Omental fat pad (tissue), 4 donors: ENCODE measurements around the gene CAMK2B. TPM values are rescaled to one million over a fixed set of nuclear protein-coding genes. Genes with fewer than 3 reads are reported as not detected.

ENCODE experiments used
- ATAC-seq: fragments of 150-250 bp; one replicate; pipeline ENCODE4 v1.9.1; 2016; ENCODE audit warnings: mild to moderate bottlenecking, moderate library complexity; ENCODE audit not compliant: low FRiP score
- DNase-seq: peaks from one replicate; pipeline ENCODE4 v3.0.0-alpha.2; 2019; ENCODE audit warnings: low spot score
- CTCF ChIP-seq, 3 donors: fragments of 450-650 bp; IDR thresholded peaks; one replicate each; pipeline ENCODE4 v1.5.1; 2016 to 2017; ENCODE audit warnings: antibody characterized with exemption in 3 of 3, mild to moderate bottlenecking in 3 of 3, moderate library complexity in 2 of 3
- total RNA-seq, 4 donors: library from RNA; depleted of rRNA; stranded (reverse); fragments of >200 nt; gene quantifications; one replicate each; pipeline ENCODE4 v1.1.0, GENCODE V29; 2016

The CAMK2B gene
- total RNA-seq, 4 donors from 2014 or later: 0.48 TPM; not detected in 3

- DNase-seq: no peak
- no peak for ATAC-seq
- TF ChIP-seq CTCF (IDR thresholded peaks at IDR 0.05): no peak
Measured at GRCh38 chr7:44346063-44346462, 20.7 kb upstream of the CAMK2B start.

GRCh38 chr7:44341401-44341800 lies 16.0 kb upstream of the CAMK2B start:
- DNase-seq: no peak
- no peak for TF ChIP-seq CTCF (IDR thresholded peaks at IDR 0.05)
- no peak for ATAC-seq

- ATAC-seq (no peak), DNase-seq (no peak)
- no peak for TF ChIP-seq CTCF (IDR thresholded peaks at IDR 0.05)
Measured at GRCh38 chr7:44338600-44338999, 13.2 kb upstream of the CAMK2B start.

- ATAC-seq (no peak), DNase-seq (no peak)
- no peak for TF ChIP-seq CTCF (IDR thresholded peaks at IDR 0.05)
Measured at GRCh38 chr7:44336491-44336890, 11.1 kb upstream of the CAMK2B start.

GRCh38 chr7:44335184-44335583 lies 9.8 kb upstream of the CAMK2B start:
- ATAC-seq (no peak), DNase-seq (no peak)
- no peak for TF ChIP-seq CTCF (IDR thresholded peaks at IDR 0.05)

GRCh38 chr7:44334734-44335097 lies 9.3 kb upstream of the CAMK2B start:
- ATAC-seq (no peak), DNase-seq (no peak)
- TF ChIP-seq CTCF (IDR thresholded peaks at IDR 0.05): no peak

- no peak for TF ChIP-seq CTCF (IDR thresholded peaks at IDR 0.05)
- no peak for ATAC-seq
- DNase-seq: no peak
Measured at GRCh38 chr7:44333911-44334733, 8.7 kb upstream of the CAMK2B start.
